ENCODE data around the gene ADAM8. TPM values are rescaled to one million over a fixed set of nuclear protein-coding genes. Genes with fewer than 3 reads are reported as not detected.

ADAM8 gene
- total RNA-seq = 0.11 and 0.34 TPM in 2 replicates

GRCh38 chr10:133276435-133277201 is at the start of gene ADAM8:
Gene ADAM8 (minus strand): TSS chr10:133276868. CDS start chr10:133276817, 51 bp downstream.

GRCh38 chr10:133308421-133309099 is 31.9 kb upstream of the ADAM8 start, which contains the start of the genes TUBGCP2 and ZNF511:
Gene TUBGCP2 (minus strand): TSS chr10:133308872. CDS start chr10:133302941, 5,931 bp downstream.
Gene ZNF511 (plus strand): TSS chr10:133308914. CDS start chr10:133308944, 30 bp downstream.

DNA sequence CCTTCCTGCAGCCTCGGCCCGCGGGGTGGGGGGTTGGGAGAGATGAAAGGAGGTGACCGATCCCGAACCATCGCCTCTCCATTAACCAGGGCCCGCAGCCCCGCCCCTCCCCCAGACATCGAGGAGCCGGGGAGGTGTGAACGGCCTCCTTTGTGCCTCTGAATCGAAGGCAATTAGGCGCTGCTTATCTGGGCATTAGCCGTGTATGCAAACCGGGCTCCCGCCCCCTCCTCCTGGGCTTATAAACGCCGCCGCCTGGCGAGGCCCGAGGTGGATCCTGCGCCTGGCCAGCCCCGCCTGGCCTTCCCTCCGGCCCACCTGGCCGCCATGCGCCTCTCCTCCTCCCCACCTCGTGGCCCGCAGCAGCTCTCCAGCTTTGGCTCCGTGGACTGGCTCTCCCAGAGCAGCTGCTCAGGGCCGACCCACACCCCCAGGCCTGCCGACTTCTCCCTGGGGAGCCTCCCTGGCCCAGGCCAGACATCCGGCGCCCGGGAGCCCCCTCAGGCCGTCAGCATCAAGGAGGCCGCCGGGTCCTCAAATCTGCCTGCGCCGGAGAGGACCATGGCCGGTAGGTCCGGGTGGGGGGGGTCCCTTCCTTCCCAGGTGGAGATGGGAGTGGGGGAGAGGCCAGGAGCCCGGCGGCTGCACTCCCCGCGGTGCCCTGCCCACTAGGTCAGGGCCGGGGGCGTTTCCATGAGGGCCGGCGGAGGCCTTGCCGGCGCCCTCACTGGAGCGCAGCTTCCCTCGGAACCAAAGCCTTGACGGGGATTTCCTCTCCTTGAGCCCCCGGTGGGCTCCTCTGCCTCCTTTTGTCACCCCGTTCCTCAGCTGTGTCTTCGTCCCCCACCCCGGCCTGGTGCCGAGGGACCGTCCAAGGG is 38.8 kb downstream of the ADAM8 start, which contains the start of gene VENTX:
Gene VENTX (plus strand): TSS at position 268 of the 878 bp plus-strand sequence. CDS start 60 bp downstream, at position 328.

DNA sequence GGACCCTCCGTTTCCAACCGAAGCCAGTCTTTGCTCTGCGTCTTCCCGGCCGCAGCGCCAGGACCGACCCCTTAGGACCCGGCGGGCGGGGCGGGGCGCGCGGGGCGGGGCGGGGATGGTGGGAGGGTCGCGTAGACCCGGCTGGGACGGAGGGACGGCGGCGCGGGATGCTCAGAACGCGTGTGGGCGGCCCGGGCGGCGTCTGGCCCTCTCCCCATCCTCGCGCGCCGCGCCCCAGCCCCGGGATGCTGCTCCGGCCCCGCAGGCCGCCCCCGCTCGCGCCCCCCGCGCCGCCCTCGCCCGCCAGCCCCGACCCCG is 46.7 kb downstream of the ADAM8 start, which contains the start of gene UTF1:
Gene UTF1 (plus strand): TSS at position 174 of the 318 bp plus-strand sequence. CDS start 72 bp downstream, at position 246.

Other genes with a start within 250 kb of the ADAM8 start
- not detected in 2 replicates for gene ADGRA1, start 188.9 kb downstream of the ADAM8 start, total RNA-seq
- not detected in 2 replicates for gene KNDC1, start 116.6 kb downstream of the ADAM8 start, total RNA-seq
- gene UTF1, start 46.7 kb downstream of the ADAM8 start, total RNA-seq = not detected in 2 replicates
- not detected in 2 replicates for gene VENTX, start 39.0 kb downstream of the ADAM8 start, total RNA-seq
- gene TUBGCP2, start 32.0 kb upstream of the ADAM8 start, total RNA-seq = 40.8 and 45.6 TPM in 2 replicates
- 21.4 and 21.7 TPM in 2 replicates for gene ZNF511, start 32.0 kb upstream of the ADAM8 start, total RNA-seq
- not detected in 2 replicates for gene CALY, start 60.0 kb upstream of the ADAM8 start, total RNA-seq
- not detected in 2 replicates for gene PRAP1, start 70.5 kb upstream of the ADAM8 start, total RNA-seq
- gene FUOM, start 81.2 kb upstream of the ADAM8 start, total RNA-seq = 14.2 and 28.0 TPM in 2 replicates
- 57.6 and 67.6 TPM in 2 replicates for gene ECHS1, start 96.5 kb upstream of the ADAM8 start, total RNA-seq
- 4.5 and 7.9 TPM in 2 replicates for gene PAOX, start 102.4 kb upstream of the ADAM8 start, total RNA-seq
- gene MTG1, start 117.3 kb upstream of the ADAM8 start, total RNA-seq = 31.9 and 37.7 TPM in 2 replicates
- not detected in 2 replicates for gene SPRN, start 147.8 kb upstream of the ADAM8 start, total RNA-seq
- gene SCART1, start 177.1 kb upstream of the ADAM8 start, total RNA-seq = 0.54 and 0.60 TPM in 2 replicates